ENCODE data around the gene ITFG1. TPM values are rescaled to one million over a fixed set of nuclear protein-coding genes. Genes with fewer than 3 reads are reported as not detected.

The ITFG1 gene
- total and polyA plus RNA-seq, 2 of the 13 experiments (the other 11 are each of a cell fraction or from before 2014, with no cell fraction given): 74.5 to 150 TPM

GRCh38 chr16:47480410-47480809 is 19.5 kb upstream of the ITFG1 start:
- in situ Hi-C loops (cut with HindIII; ENCODE audit: extremely low pct_ligation_motif_present, low pct_unique_long_range_greater_than_20kb): no loop called here
- no peak for FAIRE-seq
- Histone ChIP-seq H3K27ac (ENCODE audit: extremely low read length, insufficient read depth, low read length) (no peak overlapping the region), H4K20me1 (ENCODE audit: insufficient read depth, low read length) (no peaks in the 10 kb centered on the region), H3K79me2 (ENCODE audit: insufficient read depth, low read length) (peaks cover 38% of the 10 kb centered on the region), H3K9ac (ENCODE audit: insufficient read depth, low read depth, low read length) (no peak overlapping the region), H3K4me2 (ENCODE audit: low read depth, low read length) (no peak overlapping the region), H3K27me3 (ENCODE audit: control insufficient read depth in 1 of 2, insufficient read depth in 2 of 2, low read length in 2 of 2) (no peaks in the 10 kb centered on the region), H3K4me1 (ENCODE audit: insufficient read depth, low read length) (peaks cover 42% of the 10 kb centered on the region), H3K4me3 (replicated peaks in 1 of 3; ENCODE audit: insufficient read depth in 1 of 3, low read depth in 2 of 3, low read length in 3 of 3) (no peak overlapping the region), H3K9me3 (ENCODE audit: low read length) (no peaks in the 10 kb centered on the region), H3K36me3 (replicated peaks in 1 of 2; ENCODE audit: control insufficient read depth in 1 of 2, insufficient read depth in 2 of 2, low read length in 2 of 2) (peaks cover 0 to 2% of the 10 kb centered on the region in 2 experiments; a peak in 2 of 5 replicates), H2AFZ (ENCODE audit: low read length) (no peak overlapping the region)
- no peak for ATAC-seq
- TF ChIP-seq GLMP (CRISPR knock-in tag; IDR thresholded peaks at IDR 0.05; ENCODE audit: borderline replicate concordance) (no peak), ZSCAN20 (CRISPR knock-in tag; IDR thresholded peaks at IDR 0.05; ENCODE audit: borderline replicate concordance) (no peak), ZBTB14 (CRISPR knock-in tag; IDR thresholded peaks at IDR 0.05) (no peak), ZNF709 (CRISPR knock-in tag; IDR thresholded peaks at IDR 0.05) (no peak), NAIF1 (CRISPR knock-in tag; IDR thresholded peaks at IDR 0.05; ENCODE audit: borderline replicate concordance) (no peak)
- 98% methylated on average over 3 of the region's 3 CpGs for WGBS (ENCODE audit: low lambda C conversion rate)
- intact Hi-C loops (cut with micrococcal nuclease; ENCODE audit: unreplicated experiment): no loop called here
- BruUV-seq (replicated peaks): no TSS peak
- CTCF ChIA-PET (ENCODE audit: low intra/inter-chr PET ratio, low total read pairs): no interaction called here
- POLR2A ChIA-PET: interaction anchor here (1.9 to 3.1 kb wide), 2 partner anchors 13 to 20 kb away, joined by 8 to 11 read pairs; partner anchors contain the start of genes ITFG1 and PHKB
- no peak for DNase-seq (ENCODE audit: low spot score)

- Histone ChIP-seq H3K4me1 (ENCODE audit: insufficient read depth, low read length) (peaks cover 63% of the 10 kb centered on the region), H3K4me3 (replicated peaks in 1 of 3; ENCODE audit: insufficient read depth in 1 of 3, low read depth in 2 of 3, low read length in 3 of 3) (no peak overlapping the region), H4K20me1 (ENCODE audit: insufficient read depth, low read length) (no peaks in the 10 kb centered on the region), H3K9ac (ENCODE audit: insufficient read depth, low read depth, low read length) (no peak overlapping the region), H2AFZ (ENCODE audit: low read length) (no peak overlapping the region), H3K36me3 (replicated peaks in 1 of 2; ENCODE audit: control insufficient read depth in 1 of 2, insufficient read depth in 2 of 2, low read length in 2 of 2) (peaks cover 0 to 2% of the 10 kb centered on the region in 2 experiments; a peak in 2 of 5 replicates), H3K27ac (ENCODE audit: extremely low read length, insufficient read depth, low read length) (no peak overlapping the region), H3K27me3 (ENCODE audit: control insufficient read depth in 1 of 2, insufficient read depth in 2 of 2, low read length in 2 of 2) (no peaks in the 10 kb centered on the region), H3K4me2 (ENCODE audit: low read depth, low read length) (no peak overlapping the region), H3K79me2 (ENCODE audit: insufficient read depth, low read length) (peaks cover 53% of the 10 kb centered on the region), H3K9me3 (ENCODE audit: low read length) (no peaks in the 10 kb centered on the region)
- ATAC-seq (no peak), DNase-seq (ENCODE audit: low spot score) (no peak), FAIRE-seq (no peak)
- in situ Hi-C loops (cut with HindIII; ENCODE audit: extremely low pct_ligation_motif_present, low pct_unique_long_range_greater_than_20kb): no loop called here
- POLR2A ChIA-PET: no interaction called here
- CTCF ChIA-PET (ENCODE audit: low intra/inter-chr PET ratio, low total read pairs): no interaction called here
- BruUV-seq (replicated peaks): no TSS peak
- intact Hi-C loops (cut with micrococcal nuclease; ENCODE audit: unreplicated experiment): loop anchor here (1.0 kb wide), 1 partner anchor 15 kb away; no protein-coding TSS in a partner anchor
- TF ChIP-seq ZNF652 (CRISPR knock-in tag; IDR thresholded peaks at IDR 0.05; ENCODE audit: borderline replicate concordance, low read depth): peak; percentile 64; the same call in 1 of the 2 replicates
- TF ChIP-seq ZNF614 (CRISPR knock-in tag; IDR thresholded peaks at IDR 0.05; ENCODE audit: borderline replicate concordance): no peak
- 91% methylated on average over 1 of the region's 1 CpG for WGBS (ENCODE audit: low lambda C conversion rate)
These were observed 16.8 kb upstream of the ITFG1 start for GRCh38 chr16:47477679-47478078.

Data from HepG2 (cell line).